Sigmoid colon (tissue), 4 donors: ENCODE results near the gene SMC1B.
"Not testable (repeated sequence)": the region's sequence is repeated elsewhere in the genome, so short reads cannot be mapped to it uniquely, and the experiment has no call there.

Experiments used
- CTCF ChIP-seq, 4 experiments: fragments of 450-650 bp in 3 of 4; fragments of 200-600 bp in 1 of 4; IDR thresholded peaks; one replicate each; pipeline ENCODE4 v1.5.1; 2016 to 2019; ENCODE audit warnings: antibody characterized with exemption in 4 of 4, mild to moderate bottlenecking in 3 of 4, moderate library complexity in 2 of 4
- EP300 ChIP-seq, 4 donors: sonication (generic); formaldehyde crosslinking; IDR thresholded peaks; one replicate each; pipeline ENCODE4 v1.6.1; 2017; ENCODE audit warnings: antibody characterized with exemption in 4 of 4

DNA sequence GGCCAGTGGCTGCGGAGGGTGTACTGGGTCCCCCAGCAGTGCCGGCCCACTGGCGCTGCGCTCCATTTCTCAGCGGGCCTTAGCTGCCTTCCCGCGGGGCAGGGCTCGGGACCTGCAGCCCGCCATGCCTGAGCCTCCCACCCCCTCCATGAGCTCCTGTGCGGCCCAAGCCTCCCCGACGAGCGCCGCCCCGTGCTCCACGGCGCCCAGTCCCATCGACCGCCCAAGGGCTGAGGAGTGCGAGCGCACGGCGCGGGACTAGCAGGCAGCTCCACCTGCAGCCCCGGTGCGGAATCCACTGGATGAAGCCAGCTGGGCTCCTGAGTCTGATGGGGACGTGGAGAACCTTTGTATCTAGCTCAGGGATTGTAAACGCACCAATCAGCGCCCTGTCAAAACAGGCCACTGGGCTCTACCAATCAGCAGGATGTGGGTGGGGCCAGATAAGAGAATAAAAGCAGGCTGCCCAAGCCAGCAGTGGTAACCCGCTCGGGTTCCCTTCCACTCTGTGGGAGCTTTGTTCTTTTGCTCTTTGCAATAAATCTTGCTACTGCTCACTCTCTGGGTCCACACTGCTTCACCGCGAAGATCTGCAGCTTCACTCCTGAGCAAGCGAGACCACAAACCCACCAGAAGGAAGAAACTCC lies 23.6 kb upstream of the SMC1B start:
- not testable (repeated sequence) for TF ChIP-seq EP300, CTCF (IDR thresholded peaks at IDR 0.05)
